Activated T-cell treated with anti-CD3 and anti-CD28 coated beads, Interleukin-2, amount 50 U/mL, for 4 hours (primary cell): ENCODE measurements around the gene DYNLT5. TPM values are rescaled to one million over a fixed set of nuclear protein-coding genes. Genes with fewer than 3 reads are reported as not detected.
"Not testable (repeated sequence)": the region's sequence is repeated elsewhere in the genome, so short reads cannot be mapped to it uniquely, and the experiment has no call there.

Experiments used
- ATAC-seq, 2 donors: fragments of 200-7000 bp; cut with Tn5 transposase; one replicate each; pipeline ENCODE4 v1.10.0; 2021
- DNase-seq: peaks from one replicate; pipeline ENCODE4 v3.0.0-alpha.2; 2020
- H3K27me3 Mint-ChIP-seq: one replicate; pipeline ENCODE4 v1.8.0; 2021; ENCODE audit warnings: low read depth, mixed read lengths
- H3K36me3 Mint-ChIP-seq: one replicate; pipeline ENCODE4 v1.8.0; 2022; ENCODE audit warnings: mixed read lengths; ENCODE audit not compliant: insufficient read depth
- H3K4me1 Mint-ChIP-seq: one replicate; pipeline ENCODE4 v1.8.0; 2021; ENCODE audit warnings: low read depth, mixed read lengths
- H3K4me3 Mint-ChIP-seq: one replicate; pipeline ENCODE4 v1.8.0; 2021; ENCODE audit warnings: mild to moderate bottlenecking, moderate library complexity, mixed read lengths
- H3K9me3 Mint-ChIP-seq: one replicate; pipeline ENCODE4 v1.8.0; 2021; ENCODE audit warnings: mixed read lengths
- total RNA-seq, 3 donors: library from RNA; stranded (reverse); gene quantifications; one replicate each; pipeline ENCODE4 v1.2.1, GENCODE V29; 2021

DYNLT5 gene
- total RNA-seq, 3 donors from 2014 or later = not detected

DNA sequence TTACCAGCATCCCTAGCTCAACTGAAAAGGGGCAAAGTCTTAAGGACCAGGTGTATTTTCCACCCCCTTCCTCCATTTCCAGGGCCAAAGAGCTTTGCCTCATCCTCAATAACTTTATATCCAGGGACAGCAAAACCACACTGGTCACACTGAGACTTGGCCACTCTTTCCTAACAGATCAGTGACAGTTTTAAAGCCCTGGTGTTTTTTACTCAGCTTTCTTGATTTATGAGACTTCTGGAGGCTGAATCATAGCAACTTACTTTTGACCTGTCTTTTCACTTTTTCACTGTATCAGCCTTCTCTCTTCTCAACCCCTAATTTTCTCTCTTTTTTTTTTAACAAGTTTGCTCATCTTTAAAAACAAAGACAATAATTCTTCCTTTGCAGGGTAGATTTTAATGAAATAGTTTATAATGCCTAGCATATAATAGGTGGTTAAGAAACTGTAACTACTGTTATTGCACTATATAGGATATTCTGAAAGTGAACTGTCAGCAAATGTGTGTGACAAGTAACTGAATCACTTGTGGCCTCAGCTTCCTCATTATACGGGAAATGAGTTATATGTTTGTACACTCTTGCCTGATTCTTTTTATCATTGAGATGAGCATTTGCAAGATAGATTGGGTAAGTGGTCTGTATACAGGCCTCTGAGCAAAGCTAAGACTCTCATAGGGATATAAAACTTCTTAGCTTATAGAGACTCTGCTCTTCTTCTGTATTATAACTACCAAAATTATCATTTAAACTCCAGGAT, 19.7 kb upstream of the DYNLT5 start:
- no peak overlapping the region for H3K4me3 Mint-ChIP-seq
- H3K36me3 Mint-ChIP-seq = no peaks in the 10 kb centered on the region
- H3K4me1 Mint-ChIP-seq = peaks cover 14% of the 10 kb centered on the region
- ATAC-seq = peak; percentile 82 to 85
- DNase-seq = no peak
- peaks cover 5% of the 10 kb centered on the region for H3K9me3 Mint-ChIP-seq
- H3K27me3 Mint-ChIP-seq = no peaks in the 10 kb centered on the region

DNA sequence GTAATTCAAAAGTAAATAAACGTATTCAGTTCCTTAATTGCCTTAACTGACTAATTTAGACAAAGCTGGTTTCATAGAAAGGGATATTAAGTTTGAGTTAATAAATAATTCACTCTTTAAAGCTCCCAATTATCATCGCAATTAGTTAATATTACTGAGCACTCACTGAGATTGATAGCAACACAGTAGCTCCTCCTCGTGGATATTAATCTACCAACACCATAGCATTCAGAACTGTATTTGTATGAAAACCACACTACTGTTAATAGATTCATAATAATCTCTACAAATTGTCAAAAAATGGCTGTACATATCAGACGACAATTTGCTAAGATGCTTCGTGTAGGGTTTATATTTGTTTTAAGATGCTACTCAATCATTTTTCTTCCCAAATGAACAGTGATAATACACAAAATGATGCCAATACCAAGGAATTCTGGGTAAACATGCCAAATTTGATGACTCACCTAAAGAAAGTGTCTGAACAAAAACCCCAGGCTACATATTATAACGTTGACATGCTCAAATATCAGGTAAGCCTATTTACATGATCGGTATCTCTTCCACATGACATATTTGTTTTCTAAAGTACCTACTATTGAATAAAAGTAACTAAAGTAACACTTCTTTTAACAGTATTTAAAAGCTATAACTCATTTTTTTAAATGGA, 18.8 kb upstream of the DYNLT5 start:
- peaks cover 14% of the 10 kb centered on the region for H3K4me1 Mint-ChIP-seq

DNA sequence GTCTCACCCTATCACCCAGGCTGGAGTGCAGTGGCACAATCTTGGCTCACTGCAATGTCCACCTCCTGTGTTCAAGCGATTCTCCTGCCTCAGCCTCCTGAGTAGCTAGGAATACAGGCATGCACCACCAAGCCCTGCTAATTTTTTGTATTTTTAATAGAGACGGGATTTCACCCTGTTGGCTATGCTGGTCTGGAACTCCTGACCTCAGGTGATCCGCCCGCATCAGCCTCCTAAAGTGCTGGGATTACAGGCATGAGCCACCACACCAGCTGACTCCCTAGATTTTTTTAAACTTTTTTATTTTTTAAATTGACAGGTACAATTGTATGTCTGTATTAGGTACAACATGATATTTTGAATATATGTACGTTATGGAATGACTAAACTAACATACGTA, 17.7 kb upstream of the DYNLT5 start:
- H3K4me3 Mint-ChIP-seq, DNase-seq, ATAC-seq, H3K9me3 Mint-ChIP-seq, H3K36me3 Mint-ChIP-seq, H3K27me3 Mint-ChIP-seq, H3K4me1 Mint-ChIP-seq: not testable (repeated sequence)

More for the DNA sequence above, 18.8 kb upstream of the DYNLT5 start:
- Mint-ChIP-seq H3K9me3 (peaks cover 2% of the 10 kb centered on the region), H3K36me3 (no peaks in the 10 kb centered on the region), H3K27me3 (no peaks in the 10 kb centered on the region), H3K4me3 (no peak overlapping the region)
- DNase-seq = no peak
- ATAC-seq = no peak

GRCh38 chr1:66737836-66738235, 14.4 kb upstream of the DYNLT5 start:
- DNase-seq (no peak), ATAC-seq (no peak)
- no peaks in the 10 kb centered on the region for H3K4me1 Mint-ChIP-seq
- H3K36me3 Mint-ChIP-seq = no peaks in the 10 kb centered on the region
- no peak overlapping the region for H3K4me3 Mint-ChIP-seq
- no peaks in the 10 kb centered on the region for H3K9me3 Mint-ChIP-seq
- no peaks in the 10 kb centered on the region for H3K27me3 Mint-ChIP-seq

DNA sequence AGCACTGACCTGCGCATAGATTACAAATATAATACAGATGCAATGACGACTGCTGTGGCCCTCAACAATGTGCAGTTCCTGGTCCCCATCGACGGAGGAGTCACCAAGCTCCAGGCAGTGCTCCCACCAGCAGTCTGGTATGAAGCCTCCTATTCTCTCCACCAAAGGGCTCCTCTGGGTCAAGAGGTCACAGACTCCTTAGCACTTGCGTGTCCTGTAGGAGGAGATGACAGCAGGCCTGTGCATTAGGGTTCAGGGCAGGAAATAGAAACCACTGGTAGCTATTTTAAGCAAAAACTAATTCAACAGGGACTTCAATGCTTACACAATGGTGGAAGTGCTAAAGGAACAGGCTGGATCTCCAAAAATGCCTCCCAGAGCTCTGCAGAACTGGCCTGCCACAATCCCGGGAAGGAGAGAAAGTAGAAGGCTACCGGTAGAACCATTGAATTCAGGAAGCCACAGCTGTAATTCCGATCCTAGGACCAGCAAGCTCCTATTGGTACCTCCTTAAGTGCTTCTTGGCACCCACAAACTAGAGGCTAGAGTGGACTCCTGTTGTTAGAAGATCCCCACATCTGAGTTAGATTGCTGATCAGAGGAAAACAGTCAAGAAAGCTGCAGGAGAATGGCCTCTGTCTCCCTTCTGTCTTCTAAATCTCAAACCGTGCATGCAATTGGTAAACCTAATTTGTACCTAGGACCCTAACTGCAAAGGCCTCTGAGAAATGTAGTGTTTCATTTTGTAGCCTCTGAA, 12.7 kb upstream of the DYNLT5 start:
- H3K9me3 Mint-ChIP-seq = no peaks in the 10 kb centered on the region

DNA sequence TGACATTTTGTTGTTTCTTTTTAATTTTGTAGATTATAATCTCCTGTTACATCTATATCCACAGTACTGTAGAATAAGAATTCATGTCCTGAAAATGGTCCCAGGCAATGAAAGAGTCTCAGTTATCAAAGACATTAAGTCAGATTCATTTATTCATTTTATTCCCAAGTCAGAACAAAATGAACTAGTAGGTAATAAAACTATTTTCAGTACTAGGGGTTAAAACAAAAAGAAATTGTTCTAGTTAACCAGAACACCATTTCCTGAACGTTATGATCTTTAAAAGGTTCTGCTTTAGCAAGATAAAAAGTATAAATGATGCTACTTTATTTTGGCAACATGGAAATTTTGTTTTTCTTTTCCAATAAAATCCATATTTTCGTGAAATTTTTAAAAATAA, 6.8 kb upstream of the DYNLT5 start:
- ATAC-seq (no peak), DNase-seq (no peak)
- Mint-ChIP-seq H3K27me3 (peaks cover 12% of the 10 kb centered on the region), H3K4me1 (no peaks in the 10 kb centered on the region), H3K9me3 (no peaks in the 10 kb centered on the region), H3K36me3 (no peaks in the 10 kb centered on the region), H3K4me3 (no peak overlapping the region)

More for the DNA sequence above, 12.7 kb upstream of the DYNLT5 start:
- DNase-seq = no peak
- Mint-ChIP-seq H3K36me3 (no peaks in the 10 kb centered on the region), H3K27me3 (no peaks in the 10 kb centered on the region), H3K4me1 (no peaks in the 10 kb centered on the region), H3K4me3 (no peak overlapping the region)
- ATAC-seq = no peak

GRCh38 chr1:66747501-66747900, 4.8 kb upstream of the DYNLT5 start:
- peaks cover 7% of the 10 kb centered on the region for H3K4me1 Mint-ChIP-seq
- peaks cover 28% of the 10 kb centered on the region for H3K27me3 Mint-ChIP-seq
- no peak for DNase-seq
- H3K9me3 Mint-ChIP-seq = no peaks in the 10 kb centered on the region
- no peak overlapping the region for H3K4me3 Mint-ChIP-seq
- ATAC-seq = no peak
- H3K36me3 Mint-ChIP-seq = no peaks in the 10 kb centered on the region

DNA sequence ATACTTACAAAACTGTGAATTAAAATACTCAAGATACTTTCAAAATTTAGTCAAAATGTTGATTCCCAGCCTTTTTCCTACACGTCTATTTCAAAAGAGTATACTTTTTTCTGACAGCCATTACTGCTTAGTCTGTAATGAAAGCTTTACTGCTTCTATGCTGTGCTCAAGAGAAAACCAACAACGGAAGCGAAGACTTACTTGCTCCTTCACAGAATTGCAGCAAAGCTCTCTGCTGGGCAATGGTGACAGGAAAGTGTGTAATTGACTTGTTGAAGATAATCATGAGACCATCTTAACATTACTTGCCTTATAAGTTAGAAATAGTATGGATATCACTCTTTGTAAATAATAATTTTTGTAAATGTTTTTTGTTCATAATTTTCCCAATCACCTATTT, 1.7 kb upstream of the DYNLT5 start:
- ATAC-seq = no peak
- Mint-ChIP-seq H3K4me1 (peaks cover 13% of the 10 kb centered on the region), H3K36me3 (no peaks in the 10 kb centered on the region), H3K27me3 (peaks cover 40% of the 10 kb centered on the region), H3K4me3 (no peak overlapping the region), H3K9me3 (no peaks in the 10 kb centered on the region)
- DNase-seq = no peak

GRCh38 chr1:66751160-66751559, 1.1 kb upstream of the DYNLT5 start:
- no peak overlapping the region for H3K4me3 Mint-ChIP-seq
- DNase-seq (no peak), ATAC-seq (no peak)
- H3K27me3 Mint-ChIP-seq = peaks cover 40% of the 10 kb centered on the region
- H3K4me1 Mint-ChIP-seq = peaks cover 13% of the 10 kb centered on the region
- no peaks in the 10 kb centered on the region for H3K9me3 Mint-ChIP-seq
- no peaks in the 10 kb centered on the region for H3K36me3 Mint-ChIP-seq

DNA sequence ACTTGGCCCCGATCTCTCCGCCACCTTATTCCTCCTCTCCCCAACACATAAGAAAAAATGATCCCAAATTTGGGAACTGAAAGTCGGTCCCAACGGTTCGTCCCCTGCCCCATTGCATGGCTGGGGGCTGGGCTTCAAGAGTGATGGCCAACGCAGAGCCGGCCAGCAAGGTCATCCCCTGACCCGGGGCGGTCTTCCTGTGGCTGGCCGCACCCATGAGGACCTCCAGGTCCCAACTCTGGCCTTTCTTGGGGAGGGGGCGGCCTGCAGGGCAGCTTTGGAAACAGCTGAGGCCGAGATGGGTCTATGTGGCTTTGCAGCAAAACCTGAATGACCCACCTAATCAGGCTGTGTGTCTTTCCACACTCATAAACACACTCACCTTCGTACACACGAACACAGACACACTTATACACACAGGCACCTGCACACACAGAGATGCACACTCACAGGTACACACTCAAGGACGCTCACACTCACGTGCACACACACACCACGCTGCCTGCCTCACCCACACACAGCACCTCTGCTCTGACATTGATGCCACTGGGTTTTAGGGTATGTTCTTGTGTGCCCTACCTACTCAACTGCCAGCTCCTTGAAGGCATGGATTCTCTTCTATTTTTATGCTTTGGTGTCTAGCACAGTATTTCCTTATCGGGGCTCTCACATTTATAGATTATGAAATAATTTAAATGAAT, 562 bp downstream of the DYNLT5 start:
- ATAC-seq (no peak), DNase-seq (no peak)
- H3K36me3 Mint-ChIP-seq = no peaks in the 10 kb centered on the region
- H3K4me3 Mint-ChIP-seq = peak overlapping the region; percentile 14
- peaks cover 13% of the 10 kb centered on the region for H3K4me1 Mint-ChIP-seq
- no peaks in the 10 kb centered on the region for H3K9me3 Mint-ChIP-seq
- H3K27me3 Mint-ChIP-seq = peaks cover 46% of the 10 kb centered on the region

DNA sequence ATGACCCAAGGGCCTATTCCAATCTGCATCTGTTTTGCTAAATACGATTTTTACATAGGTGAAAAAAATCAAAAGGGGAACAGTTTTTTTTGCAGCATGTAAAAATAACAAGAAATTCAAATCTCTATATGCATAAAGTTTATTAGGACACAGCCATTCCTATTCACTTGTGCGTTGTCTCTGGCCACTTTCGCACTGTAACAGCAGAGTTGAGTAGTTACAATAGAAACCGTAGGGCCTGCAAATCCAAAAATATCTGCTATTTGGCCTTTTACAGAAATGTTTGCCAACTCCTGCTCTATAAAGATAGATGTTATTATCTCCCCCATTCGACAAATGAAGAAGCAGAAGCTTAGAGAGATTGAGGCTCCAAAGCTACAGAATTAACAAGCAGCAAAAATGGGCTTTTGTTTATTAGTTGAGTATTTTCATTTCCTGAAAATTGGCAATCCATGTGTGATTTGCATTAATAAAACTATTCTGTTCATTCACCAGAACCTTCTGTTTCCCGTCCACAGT, 5.5 kb downstream of the DYNLT5 start:
- H3K27me3 Mint-ChIP-seq = peaks cover 16% of the 10 kb centered on the region
- H3K4me1 Mint-ChIP-seq = peaks cover 3% of the 10 kb centered on the region

GRCh38 chr1:66758241-66758755, 6.0 kb downstream of the DYNLT5 start:
- Mint-ChIP-seq H3K4me1 (no peaks in the 10 kb centered on the region), H3K4me3 (no peak overlapping the region), H3K9me3 (no peaks in the 10 kb centered on the region), H3K36me3 (no peaks in the 10 kb centered on the region), H3K27me3 (peaks cover 12% of the 10 kb centered on the region)
- DNase-seq (no peak), ATAC-seq (no peak)

More for the DNA sequence above, 5.5 kb downstream of the DYNLT5 start:
- no peaks in the 10 kb centered on the region for H3K9me3 Mint-ChIP-seq
- H3K36me3 Mint-ChIP-seq = no peaks in the 10 kb centered on the region
- no peak for ATAC-seq
- DNase-seq = no peak
- no peak overlapping the region for H3K4me3 Mint-ChIP-seq

DNA sequence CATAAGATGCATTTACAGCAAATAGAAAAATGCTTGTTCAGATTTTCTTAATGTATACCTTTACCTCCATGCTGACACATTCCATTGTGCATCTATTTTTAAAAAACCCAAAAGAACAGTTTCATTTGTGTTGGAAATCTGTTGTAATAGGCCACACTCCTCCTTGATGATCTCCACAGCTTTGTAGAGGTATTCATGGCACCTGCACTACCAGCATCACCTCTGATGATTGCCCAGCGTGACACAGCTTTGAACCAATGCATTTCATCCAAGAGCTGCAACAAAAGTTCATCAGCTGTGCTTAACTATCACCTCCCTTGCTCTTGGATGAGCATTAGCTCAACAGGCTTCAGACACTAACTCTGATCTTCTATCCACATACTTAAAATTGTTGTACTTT, 8.2 kb downstream of the DYNLT5 start:
- no peak for DNase-seq
- no peak for ATAC-seq
- peaks cover 6% of the 10 kb centered on the region for H3K27me3 Mint-ChIP-seq

GRCh38 chr1:66761221-66761620, 9.0 kb downstream of the DYNLT5 start:
- Mint-ChIP-seq H3K4me3 (no peak overlapping the region), H3K36me3 (no peaks in the 10 kb centered on the region), H3K9me3 (no peaks in the 10 kb centered on the region), H3K4me1 (peaks cover 2% of the 10 kb centered on the region), H3K27me3 (peaks cover 6% of the 10 kb centered on the region)
- ATAC-seq (no peak), DNase-seq (no peak)

More for the DNA sequence above, 8.2 kb downstream of the DYNLT5 start:
- peaks cover 2% of the 10 kb centered on the region for H3K4me1 Mint-ChIP-seq
- no peak overlapping the region for H3K4me3 Mint-ChIP-seq
- H3K36me3 Mint-ChIP-seq = no peaks in the 10 kb centered on the region
- H3K9me3 Mint-ChIP-seq = no peaks in the 10 kb centered on the region
